ENCODE data around the gene CCDC184.

Gene CCDC184

GRCh38 chr12:48176417-48176751 is 7.1 kb upstream of the CCDC184 start:
- no peak overlapping the region for H3K27ac ChIP-seq
- DNase-seq (ENCODE audit: low read depth, low spot score) = no peak

- DNase-seq (ENCODE audit: low read depth, low spot score) = no peak
- H3K27ac ChIP-seq = no peak overlapping the region
These were observed 5.5 kb upstream of the CCDC184 start for GRCh38 chr12:48177982-48178381.

GRCh38 chr12:48179466-48179865 is 4.0 kb upstream of the CCDC184 start:
- no peak for DNase-seq (ENCODE audit: low read depth, low spot score)
- no peak overlapping the region for H3K27ac ChIP-seq

GRCh38 chr12:48180424-48180823 is 3.0 kb upstream of the CCDC184 start:
- no peak for DNase-seq (ENCODE audit: low read depth, low spot score)
- no peak overlapping the region for H3K27ac ChIP-seq

- no peak overlapping the region for H3K27ac ChIP-seq
- no peak for DNase-seq (ENCODE audit: low read depth, low spot score)
These were observed 2.5 kb upstream of the CCDC184 start for GRCh38 chr12:48180857-48181495.

GRCh38 chr12:48182631-48183030 is 813 bp upstream of the CCDC184 start:
- H3K27ac ChIP-seq = no peak overlapping the region

GRCh38 chr12:48183876-48184548 is 568 bp downstream of the CCDC184 start:
- no peak for DNase-seq (ENCODE audit: low read depth, low spot score)
- H3K27ac ChIP-seq = no peak overlapping the region

More at GRCh38 chr12:48182631-48183030, 813 bp upstream of the CCDC184 start:
- no peak for DNase-seq (ENCODE audit: low read depth, low spot score)

GRCh38 chr12:48184549-48184922 is 1.1 kb downstream of the CCDC184 start:
- H3K27ac ChIP-seq = no peak overlapping the region
- DNase-seq (ENCODE audit: low read depth, low spot score) = no peak

GRCh38 chr12:48185181-48185919 is 1.9 kb downstream of the CCDC184 start:
- DNase-seq (ENCODE audit: low read depth, low spot score) = no peak
- H3K27ac ChIP-seq = no peak overlapping the region

GRCh38 chr12:48187916-48188695 is 4.7 kb downstream of the CCDC184 start:
- no peak overlapping the region for H3K27ac ChIP-seq
- no peak for DNase-seq (ENCODE audit: low read depth, low spot score)

GRCh38 chr12:48189331-48190125 is 6.1 kb downstream of the CCDC184 start:
- no peak for DNase-seq (ENCODE audit: low read depth, low spot score)
- no peak overlapping the region for H3K27ac ChIP-seq

- no peak for DNase-seq (ENCODE audit: low read depth, low spot score)
- no peak overlapping the region for H3K27ac ChIP-seq
These were observed 7.7 kb downstream of the CCDC184 start for GRCh38 chr12:48191096-48191495.

- no peak overlapping the region for H3K27ac ChIP-seq
These were observed 9.4 kb downstream of the CCDC184 start for GRCh38 chr12:48192861-48193260.

GRCh38 chr12:48193623-48194022 is 10.2 kb downstream of the CCDC184 start:
- H3K27ac ChIP-seq = no peak overlapping the region
- DNase-seq (ENCODE audit: low read depth, low spot score) = no peak

More at GRCh38 chr12:48192861-48193260, 9.4 kb downstream of the CCDC184 start:
- no peak for DNase-seq (ENCODE audit: low read depth, low spot score)

GRCh38 chr12:48194799-48195201 is 11.4 kb downstream of the CCDC184 start:
- H3K27ac ChIP-seq = no peak overlapping the region
- DNase-seq (ENCODE audit: low read depth, low spot score) = no peak

GRCh38 chr12:48197549-48197970 is 14.1 kb downstream of the CCDC184 start:
- peak overlapping the region; percentile 81 for H3K27ac ChIP-seq
- DNase-seq (ENCODE audit: low read depth, low spot score) = no peak

- DNase-seq (ENCODE audit: low read depth, low spot score) = peak; percentile 69
- peak overlapping the region; percentile 81 for H3K27ac ChIP-seq
These were observed 14.7 kb downstream of the CCDC184 start for GRCh38 chr12:48197971-48198671.

- no peak for DNase-seq (ENCODE audit: low read depth, low spot score)
- H3K27ac ChIP-seq = peak overlapping the region; percentile 81
These were observed 15.2 kb downstream of the CCDC184 start for GRCh38 chr12:48198672-48198971.

- DNase-seq (ENCODE audit: low read depth, low spot score) = no peak
- peak overlapping the region; percentile 81 for H3K27ac ChIP-seq
These were observed 15.5 kb downstream of the CCDC184 start for GRCh38 chr12:48198985-48199384.
